NCI-H345 treated with DMSO at 0.1 percent for 48 hours (cell line): ENCODE results near the gene SETD2.
"Not testable (repeated sequence)": the region's sequence is repeated elsewhere in the genome, so short reads cannot be mapped to it uniquely, and the experiment has no call there.

ENCODE experiments used
- DNase-seq: peaks from one replicate; lab custom pipeline; 2025; ENCODE audit not compliant: unreplicated experiment; lab: John Stamatoyannopoulos, UW

SETD2 gene

GRCh38 chr3:47164007-47164881, at the start of gene SETD2:
SETD2 (minus strand) TSS chr3:47164113; CDS start chr3:47163924, 189 bp downstream.
- DNase-seq, result peak; percentile 48

- no peak for DNase-seq
These were observed 47.0 kb upstream of the SETD2 start for GRCh38 chr3:47210863-47211405.

- DNase-seq, result not testable (repeated sequence)
These were observed 42.1 kb upstream of the SETD2 start for GRCh38 chr3:47206022-47206421.

GRCh38 chr3:47204875-47205274, 41.0 kb upstream of the SETD2 start:
- no peak for DNase-seq

GRCh38 chr3:47202542-47202941, 38.6 kb upstream of the SETD2 start:
- DNase-seq, result no peak

GRCh38 chr3:47197287-47197686, 33.4 kb upstream of the SETD2 start:
- DNase-seq, result no peak

- no peak for DNase-seq
These were observed 31.1 kb upstream of the SETD2 start for GRCh38 chr3:47194994-47195393.

- DNase-seq, result no peak
These were observed 30.3 kb upstream of the SETD2 start for GRCh38 chr3:47193871-47194859.

GRCh38 chr3:47186285-47186684, 22.4 kb upstream of the SETD2 start:
- no peak for DNase-seq

- not testable (repeated sequence) for DNase-seq
These were observed 17.8 kb upstream of the SETD2 start for GRCh38 chr3:47181685-47182084.

- not testable (repeated sequence) for DNase-seq
These were observed 16.1 kb upstream of the SETD2 start for GRCh38 chr3:47180011-47180410.

- no peak for DNase-seq
These were observed 12.7 kb upstream of the SETD2 start for GRCh38 chr3:47176582-47176981.

- no peak for DNase-seq
These were observed 525 bp downstream of the SETD2 start for GRCh38 chr3:47163169-47164006.

GRCh38 chr3:47162697-47163168, 1.2 kb downstream of the SETD2 start:
- no peak for DNase-seq

GRCh38 chr3:47161983-47162696, 1.8 kb downstream of the SETD2 start:
- no peak for DNase-seq

GRCh38 chr3:47159820-47160219, 4.1 kb downstream of the SETD2 start:
- no peak for DNase-seq

- no peak for DNase-seq
These were observed 5.7 kb downstream of the SETD2 start for GRCh38 chr3:47158208-47158607.

- DNase-seq, result no peak
These were observed 7.5 kb downstream of the SETD2 start for GRCh38 chr3:47156396-47156795.

GRCh38 chr3:47152578-47152977, 11.3 kb downstream of the SETD2 start:
- DNase-seq, result no peak

- no peak for DNase-seq
These were observed 12.1 kb downstream of the SETD2 start for GRCh38 chr3:47151836-47152235.
